ENCODE measurements around the gene ZDHHC8.

Gene ZDHHC8

GRCh38 chr22:20178075-20178914 lies 46.7 kb downstream of the ZDHHC8 start:
- DNase-seq (ENCODE audit: low read depth in 2 of 2) = no peak

GRCh38 chr22:20178915-20179227 lies 47.3 kb downstream of the ZDHHC8 start:
- no peak for DNase-seq (ENCODE audit: low read depth in 2 of 2)

GRCh38 chr22:20179455-20180244 lies 48.0 kb downstream of the ZDHHC8 start:
- no peak for DNase-seq (ENCODE audit: low read depth in 2 of 2)

GRCh38 chr22:20180245-20180630 lies 48.6 kb downstream of the ZDHHC8 start:
- no peak for DNase-seq (ENCODE audit: low read depth in 2 of 2)

GRCh38 chr22:20180640-20181039 lies 49.0 kb downstream of the ZDHHC8 start:
- no peak for DNase-seq (ENCODE audit: low read depth in 2 of 2)

- DNase-seq (ENCODE audit: low read depth in 2 of 2) = no peak
These were observed 49.7 kb downstream of the ZDHHC8 start for GRCh38 chr22:20181194-20181883.

GRCh38 chr22:20181884-20182236 lies 50.3 kb downstream of the ZDHHC8 start:
- DNase-seq (ENCODE audit: low read depth in 2 of 2) = no peak

GRCh38 chr22:20182365-20182764 lies 50.8 kb downstream of the ZDHHC8 start:
- no peak for DNase-seq (ENCODE audit: low read depth in 2 of 2)

GRCh38 chr22:20183101-20183500 lies 51.5 kb downstream of the ZDHHC8 start:
- no peak for DNase-seq (ENCODE audit: low read depth in 2 of 2)

- no peak for DNase-seq (ENCODE audit: low read depth in 2 of 2)
These were observed 52.2 kb downstream of the ZDHHC8 start for GRCh38 chr22:20183823-20184222.

GRCh38 chr22:20184501-20185165 lies 53.0 kb downstream of the ZDHHC8 start:
- no peak for DNase-seq (ENCODE audit: low read depth in 2 of 2)

- no peak for DNase-seq (ENCODE audit: low read depth in 2 of 2)
These were observed 54.1 kb downstream of the ZDHHC8 start for GRCh38 chr22:20185750-20186149.

GRCh38 chr22:20186183-20186870 lies 54.7 kb downstream of the ZDHHC8 start:
- no peak for DNase-seq (ENCODE audit: low read depth in 2 of 2)

GRCh38 chr22:20186871-20187546 lies 55.4 kb downstream of the ZDHHC8 start:
- no peak for DNase-seq (ENCODE audit: low read depth in 2 of 2)

- no peak for DNase-seq (ENCODE audit: low read depth in 2 of 2)
These were observed 56.4 kb downstream of the ZDHHC8 start for GRCh38 chr22:20187777-20188566.

GRCh38 chr22:20188567-20188877 lies 56.9 kb downstream of the ZDHHC8 start:
- no peak for DNase-seq (ENCODE audit: low read depth in 2 of 2)

GRCh38 chr22:20191000-20191515 lies 59.5 kb downstream of the ZDHHC8 start:
- DNase-seq (ENCODE audit: low read depth in 2 of 2) = no peak

GRCh38 chr22:20191803-20192202 lies 60.2 kb downstream of the ZDHHC8 start:
- DNase-seq (ENCODE audit: low read depth in 2 of 2) = no peak

- DNase-seq (ENCODE audit: low read depth in 2 of 2) = no peak
These were observed 60.8 kb downstream of the ZDHHC8 start for GRCh38 chr22:20192293-20192971.
